Islet precursor cell (in vitro differentiated cells): ENCODE results near the gene JAG1.
A peak's percentile ranks its signal among the peaks of the same experiment; 100 is the strongest.
"Not testable (repeated sequence)": the region's sequence is repeated elsewhere in the genome, so short reads cannot be mapped to it uniquely, and the experiment has no call there.

ENCODE experiments used
- DNase-seq: peaks from one replicate; pipeline ENCODE4 v3.0.0-alpha.2; 2018

Gene JAG1

DNA sequence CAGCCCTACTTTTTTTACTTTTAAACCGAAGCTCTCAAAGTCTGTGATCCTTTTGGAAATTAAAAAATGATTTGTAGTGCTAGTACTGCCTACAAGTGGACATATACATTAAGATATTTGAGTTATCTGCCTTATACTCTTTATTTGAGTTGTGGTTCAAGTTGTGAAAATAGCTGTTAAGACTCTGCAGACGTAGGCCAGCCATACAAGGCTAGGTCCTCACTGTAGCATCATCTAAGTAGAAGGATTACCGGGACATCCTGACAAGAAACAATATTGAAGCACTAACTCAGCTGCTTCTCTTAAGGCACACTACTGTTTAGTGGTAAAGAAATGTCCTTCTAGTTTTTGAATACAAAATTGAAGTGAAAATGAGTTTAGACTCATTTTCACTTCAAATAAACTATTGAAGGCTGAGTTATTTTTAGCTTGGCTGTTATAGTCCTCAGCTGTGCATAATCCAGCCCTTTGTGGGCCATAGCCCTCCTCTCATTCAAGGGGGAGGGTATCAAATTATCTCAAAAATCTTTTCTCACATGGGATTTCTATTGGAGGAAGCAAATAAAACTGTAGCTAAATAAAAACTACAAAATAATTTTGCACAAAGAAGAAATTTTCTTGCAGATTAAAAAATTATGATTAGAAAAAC lies 68.1 kb downstream of the JAG1 start:
- no peak for DNase-seq

DNA sequence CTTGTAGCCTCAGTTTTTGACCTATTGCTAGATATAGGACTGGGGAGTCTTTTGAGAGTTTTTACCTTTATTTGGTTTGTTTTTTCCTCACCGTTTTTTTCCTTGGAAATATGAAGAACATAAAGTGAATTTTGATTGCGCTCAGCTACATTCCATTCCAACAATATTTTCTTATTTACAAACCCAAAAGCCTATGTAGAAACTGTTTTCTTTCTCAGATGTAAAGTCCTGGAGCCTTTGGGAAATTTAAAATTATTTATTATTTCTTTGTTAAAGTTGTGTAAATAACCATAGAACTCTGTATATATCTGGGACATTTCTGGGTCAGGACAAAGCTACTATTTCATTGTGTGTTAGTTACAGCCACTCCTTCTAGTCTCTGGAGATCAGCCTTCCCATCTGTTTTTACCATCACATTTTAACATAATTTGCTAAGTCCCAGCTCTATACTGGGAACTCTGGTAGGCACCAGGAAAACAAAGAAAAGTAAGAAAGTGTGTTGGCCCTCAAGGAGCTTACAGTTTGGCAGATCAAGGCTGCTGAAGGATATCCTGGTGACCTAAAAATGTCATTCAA lies 68.8 kb downstream of the JAG1 start:
- no peak for DNase-seq

DNA sequence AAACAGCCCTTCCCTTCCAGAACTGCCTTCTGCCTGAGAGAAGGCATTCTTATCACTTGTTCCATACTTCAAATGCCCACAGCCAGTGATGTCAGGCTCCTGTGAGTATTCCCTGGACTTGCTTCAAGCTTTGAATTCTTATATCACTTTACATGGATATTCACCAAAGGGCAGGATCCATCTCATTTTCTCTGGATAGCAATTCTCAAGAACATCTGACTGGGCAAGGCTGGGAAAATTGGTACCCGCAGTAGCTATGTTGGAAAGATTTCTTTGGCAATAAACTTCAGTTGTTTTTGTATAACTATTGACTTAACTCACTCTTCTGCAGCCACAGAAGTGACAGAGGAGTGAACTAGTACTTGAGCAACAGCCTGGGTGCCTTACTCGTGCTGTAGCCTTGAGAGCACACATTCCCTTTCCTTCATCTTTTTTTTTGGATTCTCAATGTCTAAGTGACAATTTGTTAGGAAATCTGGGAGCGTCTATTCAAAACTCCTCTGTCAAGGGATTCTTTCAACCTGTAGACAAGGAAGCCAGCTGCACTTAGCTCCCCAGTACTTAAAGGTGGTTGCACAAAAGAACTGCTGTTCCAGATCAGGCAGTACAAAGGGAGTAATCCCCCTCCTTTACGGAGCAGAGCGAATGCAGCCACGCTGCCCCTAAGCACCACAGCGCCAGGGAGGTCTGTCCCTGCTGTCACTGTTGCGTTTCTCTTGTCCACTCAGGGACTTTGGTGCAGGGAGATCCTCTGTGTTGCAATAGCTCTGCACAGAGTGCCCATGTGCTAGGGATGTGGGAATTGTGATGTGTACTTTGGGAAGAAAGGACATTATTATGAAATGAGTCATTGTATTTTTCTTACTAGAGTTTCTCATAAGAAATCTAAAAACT lies 69.6 kb downstream of the JAG1 start:
- DNase-seq = peak; percentile 64

DNA sequence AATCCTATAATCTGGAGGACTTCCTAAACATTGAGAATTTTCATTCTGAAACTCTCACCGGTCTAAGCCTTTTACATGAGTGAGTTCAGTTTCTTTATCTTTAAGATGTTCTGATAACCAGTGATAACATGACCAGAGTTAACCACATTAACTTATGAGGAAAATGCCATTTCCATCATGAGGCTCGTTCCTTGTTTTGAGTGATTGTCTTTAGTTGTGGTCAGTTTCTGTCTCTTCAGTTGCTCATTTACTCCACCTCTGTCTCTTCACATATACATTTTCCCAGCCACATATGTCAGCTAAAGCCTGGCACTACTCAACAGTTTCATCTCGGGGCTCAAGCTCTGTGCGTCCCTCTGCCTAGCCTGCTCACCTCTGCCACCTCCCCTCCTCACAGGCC lies 70.4 kb downstream of the JAG1 start:
- DNase-seq = no peak

DNA sequence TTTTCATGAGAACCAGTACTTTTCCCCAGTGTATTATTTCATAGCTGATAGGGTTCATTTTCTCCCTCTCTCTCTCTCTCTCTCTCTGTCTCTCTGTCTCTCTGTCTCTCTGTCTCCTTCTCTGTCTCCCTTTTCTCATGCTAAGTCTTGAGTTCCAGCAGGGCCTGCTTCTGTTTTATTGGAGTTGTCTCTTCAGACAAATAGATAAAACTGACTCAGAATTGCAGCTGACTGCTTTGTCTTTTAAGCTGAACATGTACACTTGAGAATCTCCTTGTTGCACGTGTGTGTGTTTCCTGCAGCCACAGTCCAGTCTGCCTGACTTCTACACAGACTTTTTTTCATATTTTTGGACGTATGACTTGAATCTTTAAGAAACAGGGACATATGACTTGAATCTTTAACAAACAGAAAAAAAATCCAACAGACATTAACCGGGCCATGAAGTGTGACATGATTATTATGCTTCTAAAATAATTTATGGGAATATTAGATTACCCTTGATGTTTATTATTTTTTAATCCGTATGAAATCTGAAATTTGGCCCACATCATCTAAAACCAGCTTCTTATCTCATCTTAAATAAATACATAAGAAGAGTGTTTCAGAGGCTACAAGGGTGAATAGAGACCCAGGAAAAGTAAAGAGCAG lies 71.5 kb downstream of the JAG1 start:
- no peak for DNase-seq

DNA sequence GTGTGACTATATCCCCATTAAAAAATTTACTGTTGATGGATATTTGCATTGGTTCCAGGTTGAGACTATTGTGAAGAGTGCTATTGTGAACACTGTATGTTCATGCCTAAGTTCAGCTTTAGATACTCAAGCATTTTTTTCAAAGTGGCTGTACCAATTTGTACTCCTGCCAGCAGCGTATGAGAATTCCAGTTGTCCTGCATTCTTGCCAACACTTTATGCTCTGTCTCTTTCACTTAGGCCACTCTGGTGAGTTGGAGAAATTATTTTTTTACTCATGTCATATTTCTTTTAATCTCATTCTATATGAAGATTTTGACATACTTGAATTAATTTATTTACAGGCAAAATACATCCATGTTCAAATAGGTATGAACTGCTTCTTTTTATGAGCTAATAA lies 76.2 kb downstream of the JAG1 start:
- no peak for DNase-seq

DNA sequence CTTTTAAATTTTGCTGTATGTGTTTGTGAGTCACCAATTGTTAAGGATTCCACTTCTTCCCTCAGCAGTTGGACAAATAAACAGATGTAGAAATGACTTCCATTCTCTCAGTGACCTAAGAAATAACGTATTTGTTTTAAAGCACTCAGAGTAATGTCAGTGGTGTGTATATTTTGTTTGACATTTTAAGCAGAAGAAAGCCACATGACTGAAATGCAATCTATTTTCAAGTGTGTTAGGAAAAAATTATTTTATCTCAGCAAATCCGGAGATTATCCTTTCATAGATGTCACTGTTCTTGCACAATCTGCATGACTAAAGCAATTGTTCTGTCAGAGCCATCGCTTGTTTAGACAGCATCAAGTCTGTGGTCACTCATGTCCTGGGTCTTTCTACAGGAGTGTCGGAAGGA lies 77.1 kb downstream of the JAG1 start:
- no peak for DNase-seq

DNA sequence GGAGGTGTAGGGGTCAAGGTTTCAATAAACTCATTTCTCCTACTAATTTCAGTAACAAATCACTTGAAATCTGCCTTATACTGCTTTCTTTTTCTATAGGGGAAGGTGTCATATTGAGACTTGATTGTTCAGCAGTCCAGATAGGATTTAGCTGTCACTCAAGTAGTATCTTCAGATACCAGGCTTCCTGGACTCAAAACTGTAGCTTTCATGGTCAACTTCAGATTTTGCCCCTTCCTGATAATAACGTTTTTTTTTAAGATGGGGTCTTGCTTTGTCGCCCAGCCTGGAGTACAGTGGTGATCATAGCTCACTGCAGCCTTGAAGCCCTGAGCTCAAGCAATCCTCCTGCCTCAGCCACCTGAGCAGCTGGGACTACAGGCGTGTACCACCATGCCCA lies 77.8 kb downstream of the JAG1 start:
- no peak for DNase-seq

DNA sequence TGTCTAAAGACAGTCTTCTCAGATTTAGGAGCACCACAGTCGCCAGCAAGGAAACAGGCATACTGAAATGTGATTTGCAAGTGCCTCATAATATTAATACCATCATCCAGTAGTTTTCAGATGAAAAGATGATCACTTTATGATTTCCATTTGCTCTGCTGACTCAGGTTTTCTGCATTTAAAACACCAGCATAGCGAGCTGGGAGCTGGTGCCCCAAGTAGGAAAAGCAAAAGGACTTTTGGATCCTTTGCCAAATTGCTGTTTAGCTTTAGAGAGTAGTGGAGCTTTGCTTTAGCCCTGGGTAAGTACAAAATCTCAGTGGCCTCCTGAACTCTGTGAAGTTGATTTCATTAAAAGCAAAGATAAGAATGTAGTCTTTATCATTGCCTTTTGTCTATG lies 78.5 kb downstream of the JAG1 start:
- no peak for DNase-seq

DNA sequence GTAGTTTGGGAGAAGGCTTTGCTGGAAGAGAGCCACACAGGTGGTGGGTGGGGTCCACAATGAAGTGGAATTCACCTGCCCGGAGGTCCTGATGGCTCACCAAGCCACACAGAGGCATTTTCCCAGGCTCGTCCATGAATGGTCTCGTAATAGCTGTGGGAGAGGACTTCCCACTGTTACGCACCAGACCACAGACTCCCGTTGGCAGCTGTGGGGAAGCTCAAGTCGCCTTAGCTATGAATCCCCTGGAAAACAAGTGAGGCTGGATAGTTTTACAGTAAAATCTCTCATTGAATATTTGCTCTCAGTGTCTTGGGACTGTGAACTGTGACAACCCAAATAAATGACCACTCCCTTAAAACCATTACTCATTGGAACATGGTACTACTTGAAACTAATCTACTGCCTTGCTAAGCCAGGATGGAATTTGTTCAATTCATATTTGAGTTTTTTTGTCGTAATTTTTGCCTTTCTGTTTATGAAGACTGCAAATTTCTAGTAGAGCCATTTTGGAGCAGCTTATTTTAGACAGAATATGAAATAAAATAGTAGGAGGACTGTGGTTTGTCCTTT lies 79.4 kb downstream of the JAG1 start:
- no peak for DNase-seq

DNA sequence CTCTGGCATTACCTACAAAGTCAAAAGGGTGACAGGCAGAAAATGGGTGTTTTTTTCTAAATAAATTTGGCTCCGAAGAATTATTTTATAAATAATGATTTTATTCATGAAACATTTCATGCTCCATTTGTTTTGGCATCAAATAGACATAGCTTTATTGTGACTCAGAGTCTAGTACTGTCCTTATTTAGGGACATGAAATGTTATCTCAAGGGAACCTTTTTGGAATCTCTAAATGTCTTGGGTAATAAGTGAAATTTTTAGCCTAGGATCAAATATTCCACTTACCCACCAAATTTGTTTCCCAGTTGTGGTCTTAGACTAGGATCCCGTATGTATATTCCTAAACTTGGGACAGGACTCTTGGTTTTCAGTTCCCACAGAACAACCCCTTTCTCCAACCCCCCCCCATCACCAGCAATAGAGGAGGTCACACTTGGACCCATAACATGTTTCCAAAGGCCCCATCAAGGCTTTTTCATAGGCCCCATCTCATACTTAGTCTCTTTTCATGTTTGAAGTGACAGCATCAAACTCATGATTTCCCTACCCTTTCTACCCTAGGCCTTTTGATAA lies 81.8 kb downstream of the JAG1 start:
- no peak for DNase-seq

DNA sequence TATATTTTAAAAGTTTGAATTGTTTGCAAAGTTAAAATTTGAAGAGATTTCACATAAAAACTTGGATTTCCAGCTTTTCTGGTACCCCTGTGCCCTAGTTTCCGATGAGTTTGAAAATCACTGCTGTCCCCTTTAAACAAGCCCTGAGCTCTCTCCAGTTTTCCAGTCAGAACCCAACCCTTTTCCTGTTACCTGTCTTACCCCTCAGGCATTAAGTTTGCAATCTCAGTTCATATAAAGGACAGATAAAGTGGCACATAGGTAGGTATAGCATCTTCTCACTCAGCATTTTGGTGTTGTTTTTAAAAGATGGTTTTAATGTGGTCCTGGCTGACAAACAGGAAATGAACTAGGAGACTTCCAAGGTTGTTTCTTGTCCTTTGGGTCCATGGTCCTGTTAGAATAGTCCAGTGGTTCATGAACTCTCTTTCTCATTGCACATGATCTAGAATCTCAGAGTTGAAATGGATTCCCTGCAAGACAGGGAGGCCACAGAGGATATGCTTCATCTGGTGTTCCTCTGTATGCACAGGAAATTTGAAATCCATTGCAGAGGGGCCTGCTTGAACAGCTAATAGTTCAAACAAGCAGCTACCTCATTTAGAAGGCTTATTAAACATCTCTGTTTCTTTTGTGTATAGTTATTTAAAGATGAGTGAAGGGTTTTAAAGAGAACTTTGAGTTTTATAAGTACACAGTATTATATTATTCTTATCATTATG lies 82.7 kb downstream of the JAG1 start:
- DNase-seq = no peak

DNA sequence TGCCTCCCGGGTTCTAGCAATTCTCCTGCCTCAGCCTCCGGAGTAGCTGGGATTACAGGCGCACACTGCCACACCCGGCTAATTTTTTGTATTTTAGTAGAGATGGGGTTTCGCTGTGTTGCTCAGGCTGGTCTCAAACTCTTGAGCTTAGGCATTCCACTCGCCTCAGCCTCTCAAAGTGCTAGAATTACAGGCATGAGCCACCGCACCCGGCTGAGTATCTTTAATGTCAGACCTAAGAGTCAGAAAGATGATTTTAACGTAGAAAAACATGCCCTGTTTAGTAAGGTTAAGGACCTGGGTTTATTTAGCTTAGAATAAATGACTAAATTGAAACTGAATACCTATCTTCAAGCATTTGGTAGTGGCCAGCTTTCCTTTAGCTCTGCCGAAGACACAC lies 83.4 kb downstream of the JAG1 start:
- DNase-seq = not testable (repeated sequence)
